NCI-H128 (cell line): ENCODE measurements around the gene NUDT4.

Experiments used
- DNase-seq: peaks from one replicate; lab custom pipeline; 2025; ENCODE audit not compliant: unreplicated experiment; lab: John Stamatoyannopoulos, UW

The NUDT4 gene

GRCh38 chr12:93456077-93456476, 78.4 kb downstream of the NUDT4 start:
- DNase-seq, result no peak
